ENCODE results near the gene SPANXN4. TPM values are rescaled to one million over a fixed set of nuclear protein-coding genes. Genes with fewer than 3 reads are reported as not detected.

SPANXN4 gene
- not detected for polyA plus RNA-seq (ENCODE audit: insufficient read length)
- long read RNA-seq, donor 1, result 0 reads
- long read RNA-seq, donor 2, result 0 reads
- long read RNA-seq, donor 3, result 0 reads
- long read RNA-seq, donor 4, result 0 reads
- long read RNA-seq, donor 5, result 0 reads
- long read RNA-seq, donor 6, result 0 reads
- long read RNA-seq, donor 7, result 0 reads
- long read RNA-seq, donor 8, result 0 reads

DNA sequence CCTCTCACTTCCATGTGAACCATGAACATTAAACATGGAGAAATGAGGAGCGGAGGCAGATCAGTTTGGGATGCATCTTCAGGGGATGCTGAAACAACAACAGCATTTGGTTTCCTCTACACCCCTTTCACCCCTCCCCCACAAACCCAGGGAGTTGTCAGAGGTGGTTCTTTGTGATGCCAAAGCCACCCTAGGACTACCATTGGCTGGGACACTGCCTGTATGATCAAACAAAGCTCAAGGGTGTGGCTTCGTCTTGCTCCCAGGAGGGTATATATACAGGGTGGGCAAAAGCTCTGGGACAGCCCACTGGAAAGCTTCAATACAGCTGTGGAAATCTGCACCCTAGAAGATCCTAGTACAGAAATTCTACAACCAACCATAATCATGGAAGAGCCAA lies at the start of gene SPANXN4:
Gene SPANXN4 (plus strand): TSS at position 301 of the 400 bp plus-strand sequence. CDS start 87 bp downstream, at position 388.
- no peak for DNase-seq

GRCh38 chrX:142977128-142977914 lies 48.4 kb upstream of the SPANXN4 start:
- no peak for DNase-seq

DNA sequence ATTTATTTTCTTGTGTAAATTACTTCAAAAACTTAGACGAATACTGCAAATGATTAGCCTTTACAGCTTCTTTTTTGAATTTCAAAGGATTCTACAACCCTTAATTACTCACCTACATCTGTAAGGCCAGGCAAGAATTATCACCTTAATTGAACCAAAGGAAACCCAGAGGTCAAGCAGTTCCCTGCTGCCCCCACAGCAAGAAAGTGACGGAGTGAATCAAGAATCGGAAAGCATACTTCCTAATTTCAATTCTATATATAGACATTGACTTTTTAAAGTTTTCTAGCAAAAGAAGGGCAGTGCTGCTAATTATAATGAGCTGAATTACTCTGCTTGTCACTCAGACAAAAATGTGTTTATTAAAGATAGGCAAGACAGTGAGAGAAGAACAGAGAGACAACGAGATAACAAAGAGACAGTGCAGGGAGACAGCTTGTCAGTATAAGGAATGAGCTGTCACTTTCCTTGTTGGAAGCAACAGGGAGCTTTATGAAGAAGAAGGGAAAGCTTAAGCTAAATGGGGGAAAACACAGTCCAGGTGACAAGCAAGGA lies 47.5 kb upstream of the SPANXN4 start:
- no peak for DNase-seq

- DNase-seq, result no peak
Observed at GRCh38 chrX:142982679-142983078, 43.0 kb upstream of the SPANXN4 start.

GRCh38 chrX:142994988-142995387 lies 30.7 kb upstream of the SPANXN4 start:
- no peak for DNase-seq

DNA sequence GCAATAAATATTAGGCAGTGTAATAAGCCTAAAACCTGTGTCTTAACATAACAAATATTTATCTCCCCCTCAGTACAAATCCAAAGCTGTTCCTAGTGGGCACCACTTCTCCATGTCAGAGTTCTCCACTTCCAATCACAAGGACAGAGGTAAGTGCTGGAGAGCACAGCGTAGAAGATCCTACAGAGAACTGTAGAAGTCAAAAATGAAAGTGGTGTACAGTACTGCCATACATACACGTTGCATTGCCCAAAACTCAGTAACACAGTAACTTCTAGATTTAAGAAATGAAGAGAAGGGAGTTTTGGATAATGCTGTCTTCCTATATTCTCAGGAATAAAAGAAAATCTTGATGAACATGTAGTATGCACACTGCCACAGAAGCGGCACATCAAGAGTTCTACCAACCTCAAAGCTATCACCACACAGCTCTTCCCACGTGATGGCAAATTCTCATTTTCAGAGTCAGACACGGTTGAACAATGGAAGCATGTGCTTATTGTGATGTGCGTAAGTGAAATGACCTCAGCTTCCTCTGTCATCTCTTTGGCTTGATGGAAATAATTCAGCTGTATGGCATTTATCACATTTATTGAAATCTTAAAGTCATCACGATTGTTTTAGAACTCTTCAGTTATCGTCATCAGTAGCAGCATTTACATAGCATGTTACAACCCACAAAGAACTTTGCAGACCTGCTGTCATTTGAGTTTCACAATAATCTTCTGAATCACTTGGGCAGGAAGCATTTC lies 27.1 kb upstream of the SPANXN4 start:
- no peak for DNase-seq

- DNase-seq, result no peak
Observed at GRCh38 chrX:142999199-142999701, 26.5 kb upstream of the SPANXN4 start.

DNA sequence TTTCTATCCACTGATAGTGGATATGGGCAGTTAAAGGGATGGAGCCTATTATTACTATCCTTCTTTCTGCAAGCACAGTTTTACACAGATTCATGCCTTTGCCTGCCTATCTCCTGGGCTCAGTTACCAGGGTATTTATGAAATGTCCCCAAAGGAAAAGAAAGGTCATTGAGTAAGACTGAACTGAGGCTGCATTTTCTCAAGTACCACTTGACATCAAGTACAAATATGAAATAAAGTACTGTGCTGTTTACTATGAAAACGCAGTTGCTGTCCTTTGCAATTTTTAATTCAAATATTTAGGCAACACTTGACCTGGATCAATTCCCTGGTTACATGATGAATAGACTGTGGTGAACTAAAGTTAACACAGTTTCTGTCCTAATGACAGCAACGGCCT lies 23.5 kb upstream of the SPANXN4 start:
- DNase-seq, result no peak

GRCh38 chrX:143017272-143017671 lies 8.5 kb upstream of the SPANXN4 start:
- no peak for DNase-seq

DNA sequence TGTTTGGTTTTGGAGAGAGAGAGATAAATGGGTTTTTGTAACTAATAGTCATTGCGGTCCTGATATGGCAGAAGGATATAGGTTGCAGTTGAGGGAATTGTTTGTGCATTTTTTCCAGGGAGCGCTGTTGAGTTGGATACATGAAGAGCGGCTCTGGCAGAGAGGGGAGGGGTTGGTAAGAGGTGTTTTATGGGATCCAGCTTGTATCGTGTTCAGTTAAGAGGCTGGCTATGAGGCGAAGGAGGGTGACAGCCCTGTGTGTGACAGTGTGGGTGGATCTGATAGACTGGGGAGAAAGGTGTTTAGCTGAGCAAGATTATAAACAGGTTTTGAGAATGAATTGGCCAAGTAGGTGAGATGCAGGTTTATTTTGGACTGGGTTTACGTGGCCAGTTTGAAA lies 1.5 kb downstream of the SPANXN4 start:
- DNase-seq, result peak; percentile 12

DNA sequence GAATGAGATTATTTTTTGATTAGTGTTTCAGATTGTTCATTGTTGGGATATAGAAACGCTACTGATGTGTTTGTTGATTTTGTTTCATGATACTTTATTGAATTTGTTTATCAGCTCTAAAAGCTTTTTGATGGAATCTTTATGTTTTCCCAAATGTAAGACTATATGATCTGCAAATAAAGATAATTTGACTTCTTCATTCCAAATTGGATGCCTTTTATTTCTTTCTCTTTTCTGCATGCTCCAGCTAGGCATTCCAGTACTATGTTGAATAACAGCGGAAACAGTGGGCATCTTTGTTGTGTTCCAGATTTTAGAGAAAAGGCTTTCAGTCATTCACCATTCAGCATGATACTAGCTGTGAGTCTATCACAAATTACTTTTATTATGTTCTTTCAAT lies 21.8 kb downstream of the SPANXN4 start:
- no peak for DNase-seq

- no peak for DNase-seq
Observed at GRCh38 chrX:143058120-143058519, 32.4 kb downstream of the SPANXN4 start.

DNA sequence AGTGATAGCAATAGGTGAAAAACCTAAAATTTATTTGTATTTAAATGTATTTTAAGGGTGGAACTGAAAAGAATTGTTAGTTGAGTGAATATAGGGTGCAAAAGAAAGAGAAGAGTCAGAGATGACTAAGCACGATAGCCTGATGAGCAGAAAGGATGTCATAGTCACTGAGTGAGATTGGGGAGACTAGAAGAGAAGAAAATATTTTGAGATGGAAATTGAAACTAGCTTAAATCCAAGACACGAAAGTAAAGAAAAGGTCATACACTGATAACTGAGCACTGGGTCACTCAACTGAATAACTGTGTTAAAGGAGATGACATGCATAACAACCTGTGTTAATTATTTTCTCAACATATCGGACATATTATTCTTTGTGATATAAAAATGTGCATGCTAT lies 55.5 kb downstream of the SPANXN4 start:
- no peak for DNase-seq

GRCh38 chrX:143082537-143082936 lies 56.8 kb downstream of the SPANXN4 start:
- DNase-seq, result no peak
